Mammary microvascular endothelial cell (primary cell): ENCODE results near the gene SELENOW. TPM values are rescaled to one million over a fixed set of nuclear protein-coding genes. Genes with fewer than 3 reads are reported as not detected.

Experiments used
- total RNA-seq: library from RNA; depleted of rRNA; stranded (reverse); fragments of >200 nt; gene quantifications from 2 replicates; pipeline ENCODE4 v1.2.3, GENCODE V29; 2015

The SELENOW gene
- total RNA-seq = 736 and 749 TPM in 2 replicates

DNA sequence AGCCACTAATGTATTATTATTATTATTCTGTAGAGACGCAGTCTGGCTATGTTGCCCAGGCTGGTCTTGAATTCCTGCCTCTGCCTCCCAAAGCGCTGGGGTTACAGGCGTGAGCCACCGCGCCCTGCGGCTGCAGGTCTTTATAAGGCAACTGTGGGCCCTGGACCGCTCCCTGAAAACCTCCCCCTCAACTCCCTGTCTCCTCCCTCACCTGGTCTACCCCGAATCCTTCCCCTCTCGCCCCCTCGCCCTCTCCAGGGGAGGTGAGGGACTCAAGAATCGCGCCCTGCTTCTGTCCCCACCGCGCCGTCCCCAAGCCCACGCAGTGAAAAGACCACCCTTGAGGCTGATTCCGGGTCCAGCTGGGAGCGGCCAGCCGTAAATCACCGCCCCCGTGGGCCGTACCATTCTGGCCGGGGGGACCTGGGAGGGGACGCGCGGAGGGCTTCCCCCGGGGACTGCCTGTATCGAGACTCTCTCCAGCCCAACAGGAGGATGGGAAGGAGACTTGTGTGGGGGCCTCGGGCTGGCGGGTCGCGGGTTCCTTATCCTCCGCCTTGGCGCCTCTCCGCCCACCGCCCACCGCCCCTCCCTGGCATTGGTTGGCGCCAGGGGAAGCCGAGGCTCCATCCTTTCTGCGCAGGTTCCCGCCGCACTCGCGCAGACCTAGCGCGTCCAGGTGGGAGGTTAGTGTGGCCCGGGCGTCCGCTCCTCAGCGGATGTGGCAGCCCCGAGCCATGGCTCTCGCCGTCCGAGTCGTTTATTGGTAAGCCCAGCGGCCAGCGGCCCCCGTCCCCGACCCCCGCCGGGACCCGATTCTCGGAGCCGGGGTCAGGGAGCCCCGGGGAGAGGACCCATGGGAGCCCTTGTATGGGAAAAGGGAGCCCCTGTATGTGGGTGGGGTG, at the start of gene SELENOW:
TSS of gene SELENOW (plus strand) at position 655 of the 905 bp plus-strand sequence. CDS start at position 738, 83 bp downstream.

DNA sequence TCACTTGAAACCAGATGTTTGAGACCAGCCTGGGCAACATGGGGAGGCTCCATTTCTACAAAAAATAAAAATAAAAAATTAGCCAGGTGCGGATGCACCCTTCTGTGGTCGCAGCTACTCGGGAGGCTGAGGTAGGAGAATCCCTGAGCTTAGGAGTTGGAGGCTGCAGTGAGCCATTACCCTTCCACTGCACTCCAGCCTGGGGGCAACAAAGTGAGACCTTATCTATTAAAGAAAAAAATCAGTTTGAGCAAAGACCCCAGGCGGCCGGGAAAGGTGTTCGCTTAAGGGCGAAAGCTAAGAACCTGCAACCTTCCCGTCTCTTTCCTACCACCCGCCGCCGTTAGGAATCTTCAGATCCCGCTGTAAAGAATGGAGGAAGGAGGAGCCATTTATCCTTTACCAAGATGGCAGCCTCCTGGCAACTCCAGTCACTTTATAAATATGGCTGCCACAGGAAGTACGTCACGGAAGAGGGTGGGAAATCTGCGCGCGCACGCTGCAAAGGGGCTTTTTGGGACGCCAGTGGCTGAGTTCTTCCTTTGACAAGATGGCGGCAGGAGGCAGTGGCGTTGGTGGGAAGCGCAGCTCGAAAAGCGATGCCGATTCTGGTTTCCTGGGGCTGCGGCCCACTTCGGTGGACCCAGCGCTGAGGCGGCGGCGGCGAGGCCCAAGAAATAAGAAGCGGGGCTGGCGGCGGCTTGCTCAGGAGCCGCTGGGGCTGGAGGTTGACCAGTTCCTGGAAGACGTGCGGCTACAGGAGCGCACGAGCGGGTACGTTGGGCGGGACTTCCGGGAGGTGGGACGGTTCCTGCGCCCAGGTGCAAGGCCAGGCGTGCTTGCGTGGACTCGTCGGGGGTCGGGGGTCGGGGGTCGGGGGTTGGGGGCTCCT, 33.2 kb upstream of the SELENOW start, which contains the start of gene NOP53:
TSS of gene NOP53 (plus strand) at position 537 of the 892 bp plus-strand sequence. CDS start at position 551, 14 bp downstream.

GRCh38 chr19:47804451-47804850, 25.9 kb downstream of the SELENOW start, which contains the start of gene TPRX1:
Gene TPRX1, minus strand, starts transcription at chr19:47804551. Its CDS starts 12 bp downstream, at chr19:47804539.

GRCh38 chr19:47821460-47822020, 43.0 kb downstream of the SELENOW start, which contains the start of gene CRX:
Gene CRX, plus strand, starts transcription at chr19:47821937. Its CDS starts 12,507 bp downstream, at chr19:47834444.

Other genes starting within 250 kb of the SELENOW start
- gene ZNF541, start 205.6 kb upstream of the SELENOW start, total RNA-seq = 0.13 and 0.15 TPM in 2 replicates
- gene BICRA, start 169.6 kb upstream of the SELENOW start, total RNA-seq = 3.2 and 12.9 TPM in 2 replicates
- gene EHD2, start 65.3 kb upstream of the SELENOW start, total RNA-seq = 170 and 177 TPM in 2 replicates
- gene NOP53, start 33.2 kb upstream of the SELENOW start, total RNA-seq = 164 and 174 TPM in 2 replicates
- not detected in 2 replicates for gene TPRX1, start 25.8 kb downstream of the SELENOW start, total RNA-seq
- gene CRX, start 43.2 kb downstream of the SELENOW start, total RNA-seq = not detected in 2 replicates
- not detected in 2 replicates for gene TPRX2, start 80.5 kb downstream of the SELENOW start, total RNA-seq
- gene SULT2A1, start 107.6 kb downstream of the SELENOW start, total RNA-seq = not detected in 2 replicates
- gene BSPH1, start 213.5 kb downstream of the SELENOW start, total RNA-seq = not detected in 2 replicates
- not detected in 2 replicates for gene ELSPBP1, start 215.9 kb downstream of the SELENOW start, total RNA-seq